ENCODE results near the gene HEPACAM.
"Not testable (repeated sequence)": the region's sequence is repeated elsewhere in the genome, so short reads cannot be mapped to it uniquely, and the experiment has no call there.

HEPACAM gene

GRCh38 chr11:124977006-124977405, 41.2 kb upstream of the HEPACAM start:
- no peak overlapping the region for H3K4me3 ChIP-seq (ENCODE audit: low read depth, low read length)
- no peak for TF ChIP-seq CTCF (IDR thresholded peaks at IDR 0.05; ENCODE audit: low read depth, low read length)
- TF ChIP-seq MAX (IDR thresholded peaks at IDR 0.05; ENCODE audit: low read depth, low read length) = no peak
- no peak for TF ChIP-seq MYC (IDR thresholded peaks at IDR 0.05; ENCODE audit: low read depth, low read length)
- no peak for TF ChIP-seq POLR2A (IDR thresholded peaks at IDR 0.05; ENCODE audit: extremely low read depth, insufficient read length)
- no peak for DNase-seq (ENCODE audit: low read depth)

- DNase-seq (ENCODE audit: low read depth) = no peak
- no peak for TF ChIP-seq POLR2A (IDR thresholded peaks at IDR 0.05; ENCODE audit: extremely low read depth, insufficient read length)
- TF ChIP-seq MAX (IDR thresholded peaks at IDR 0.05; ENCODE audit: low read depth, low read length) = no peak
- TF ChIP-seq MYC (IDR thresholded peaks at IDR 0.05; ENCODE audit: low read depth, low read length) = no peak
- no peak for TF ChIP-seq CTCF (IDR thresholded peaks at IDR 0.05; ENCODE audit: low read depth, low read length)
- H3K4me3 ChIP-seq (ENCODE audit: low read depth, low read length) = no peak overlapping the region
These were observed 40.7 kb upstream of the HEPACAM start for GRCh38 chr11:124976531-124976930.

GRCh38 chr11:124971810-124972209, 36.0 kb upstream of the HEPACAM start:
- no peak for DNase-seq (ENCODE audit: low read depth)
- no peak for TF ChIP-seq MYC (IDR thresholded peaks at IDR 0.05; ENCODE audit: low read depth, low read length)
- no peak for TF ChIP-seq CTCF (IDR thresholded peaks at IDR 0.05; ENCODE audit: low read depth, low read length)
- TF ChIP-seq POLR2A (IDR thresholded peaks at IDR 0.05; ENCODE audit: extremely low read depth, insufficient read length) = no peak
- TF ChIP-seq MAX (IDR thresholded peaks at IDR 0.05; ENCODE audit: low read depth, low read length) = no peak

GRCh38 chr11:124970925-124971324, 35.1 kb upstream of the HEPACAM start:
- no peak overlapping the region for H3K4me3 ChIP-seq (ENCODE audit: low read depth, low read length)
- TF ChIP-seq MYC (IDR thresholded peaks at IDR 0.05; ENCODE audit: low read depth, low read length) = no peak
- TF ChIP-seq CTCF (IDR thresholded peaks at IDR 0.05; ENCODE audit: low read depth, low read length) = no peak
- TF ChIP-seq MAX (IDR thresholded peaks at IDR 0.05; ENCODE audit: low read depth, low read length) = no peak
- TF ChIP-seq POLR2A (IDR thresholded peaks at IDR 0.05; ENCODE audit: extremely low read depth, insufficient read length) = no peak
- peak; percentile 51 for DNase-seq (ENCODE audit: low read depth)

More at GRCh38 chr11:124971810-124972209, 36.0 kb upstream of the HEPACAM start:
- H3K4me3 ChIP-seq (ENCODE audit: low read depth, low read length) = no peak overlapping the region

GRCh38 chr11:124968197-124968596, 32.4 kb upstream of the HEPACAM start:
- not testable (repeated sequence) for H3K4me3 ChIP-seq (ENCODE audit: low read depth, low read length)

GRCh38 chr11:124961972-124962609, 26.2 kb upstream of the HEPACAM start:
- peak; percentile 82 for DNase-seq (ENCODE audit: low read depth)

More at GRCh38 chr11:124968197-124968596, 32.4 kb upstream of the HEPACAM start:
- DNase-seq (ENCODE audit: low read depth) = not testable (repeated sequence)

More at GRCh38 chr11:124961972-124962609, 26.2 kb upstream of the HEPACAM start:
- H3K4me3 ChIP-seq (ENCODE audit: low read depth, low read length) = no peak overlapping the region
- TF ChIP-seq POLR2A (IDR thresholded peaks at IDR 0.05; ENCODE audit: extremely low read depth, insufficient read length) = no peak
- TF ChIP-seq MYC (IDR thresholded peaks at IDR 0.05; ENCODE audit: low read depth, low read length) = no peak
- TF ChIP-seq CTCF (IDR thresholded peaks at IDR 0.05; ENCODE audit: low read depth, low read length) = peak; percentile 66
